GM21423 (cell line): ENCODE measurements around the gene CAPN9.
"Not testable (repeated sequence)": the region's sequence is repeated elsewhere in the genome, so short reads cannot be mapped to it uniquely, and the experiment has no call there.

Source experiments
- ATAC-seq: cut with Tn5 transposase; IDR thresholded peaks from one replicate; pipeline ENCODE4 v1.9.1; 2021; ENCODE audit warnings: mild to moderate bottlenecking, moderate library complexity; ENCODE audit not compliant: unreplicated experiment

CAPN9 gene, protein sequence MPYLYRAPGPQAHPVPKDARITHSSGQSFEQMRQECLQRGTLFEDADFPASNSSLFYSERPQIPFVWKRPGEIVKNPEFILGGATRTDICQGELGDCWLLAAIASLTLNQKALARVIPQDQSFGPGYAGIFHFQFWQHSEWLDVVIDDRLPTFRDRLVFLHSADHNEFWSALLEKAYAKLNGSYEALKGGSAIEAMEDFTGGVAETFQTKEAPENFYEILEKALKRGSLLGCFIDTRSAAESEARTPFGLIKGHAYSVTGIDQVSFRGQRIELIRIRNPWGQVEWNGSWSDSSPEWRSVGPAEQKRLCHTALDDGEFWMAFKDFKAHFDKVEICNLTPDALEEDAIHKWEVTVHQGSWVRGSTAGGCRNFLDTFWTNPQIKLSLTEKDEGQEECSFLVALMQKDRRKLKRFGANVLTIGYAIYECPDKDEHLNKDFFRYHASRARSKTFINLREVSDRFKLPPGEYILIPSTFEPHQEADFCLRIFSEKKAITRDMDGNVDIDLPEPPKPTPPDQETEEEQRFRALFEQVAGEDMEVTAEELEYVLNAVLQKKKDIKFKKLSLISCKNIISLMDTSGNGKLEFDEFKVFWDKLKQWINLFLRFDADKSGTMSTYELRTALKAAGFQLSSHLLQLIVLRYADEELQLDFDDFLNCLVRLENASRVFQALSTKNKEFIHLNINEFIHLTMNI

DNA sequence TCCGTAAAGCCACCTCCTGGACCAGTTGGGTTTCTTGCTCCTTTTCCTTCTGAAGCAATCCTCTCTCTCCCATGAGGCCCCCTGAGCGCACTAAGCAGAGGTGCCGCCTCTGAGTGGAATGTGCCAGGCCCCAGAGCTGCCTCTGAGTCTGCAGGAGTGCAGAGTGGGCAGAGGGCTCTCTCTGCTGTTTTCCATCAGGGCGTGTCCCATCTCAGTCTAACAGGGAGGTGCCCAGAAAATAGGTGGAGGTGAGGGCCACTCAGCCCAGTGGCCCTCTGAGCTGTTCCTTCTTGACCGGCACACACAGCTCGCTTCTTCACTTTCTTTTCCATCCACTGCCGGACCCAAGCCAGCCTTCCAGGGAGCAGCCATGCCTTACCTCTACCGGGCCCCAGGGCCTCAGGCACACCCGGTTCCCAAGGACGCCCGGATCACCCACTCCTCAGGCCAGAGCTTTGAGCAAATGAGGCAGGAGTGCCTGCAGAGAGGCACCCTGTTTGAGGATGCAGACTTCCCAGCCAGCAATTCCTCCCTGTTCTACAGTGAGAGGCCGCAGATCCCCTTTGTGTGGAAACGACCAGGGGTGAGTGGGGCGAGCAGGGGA lies at the start of gene CAPN9:
Gene CAPN9, plus strand, starts transcription at position 262 of the 604 bp plus-strand sequence. Its CDS starts 109 bp downstream, at position 371.
- ATAC-seq = no peak

DNA sequence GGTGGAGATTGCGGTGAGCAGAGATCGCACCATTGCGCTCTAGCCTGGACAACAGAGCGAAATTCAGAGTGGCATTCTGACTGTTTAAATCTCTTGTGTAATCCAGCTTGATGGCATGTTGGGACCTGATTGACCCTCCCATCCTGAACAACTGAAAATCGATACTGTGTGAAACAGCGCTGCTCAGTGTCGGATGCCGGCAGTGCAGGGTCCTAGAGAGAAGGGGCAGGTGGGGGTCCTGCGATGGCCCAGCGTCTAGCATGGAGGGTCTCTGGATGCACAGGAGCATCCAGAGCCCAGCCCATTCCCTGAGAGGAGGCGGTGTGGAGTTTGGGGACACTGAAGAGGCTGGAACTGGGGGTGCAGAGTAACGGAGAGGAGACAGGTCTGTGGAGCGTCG lies 49.1 kb upstream of the CAPN9 start:
- no peak for ATAC-seq

DNA sequence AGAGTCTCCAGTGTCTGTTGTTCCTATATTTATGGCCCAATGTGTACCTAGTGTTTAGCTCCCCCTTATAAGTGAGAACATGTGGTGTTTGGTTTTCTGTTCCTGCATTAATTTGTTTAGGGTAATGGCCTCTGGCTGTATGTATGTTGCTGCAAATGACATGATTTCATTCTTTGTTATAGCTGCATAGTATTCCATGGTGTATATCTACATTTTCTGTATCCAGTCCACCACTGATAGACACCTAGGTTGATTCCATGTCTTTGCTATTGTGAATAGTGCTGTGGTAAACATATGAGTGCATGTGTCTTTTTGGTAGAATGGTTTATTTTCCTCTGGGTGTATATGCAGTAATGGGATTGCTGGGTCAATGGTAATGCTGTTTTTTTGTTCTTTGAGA lies 48.2 kb upstream of the CAPN9 start:
- ATAC-seq = not testable (repeated sequence)

DNA sequence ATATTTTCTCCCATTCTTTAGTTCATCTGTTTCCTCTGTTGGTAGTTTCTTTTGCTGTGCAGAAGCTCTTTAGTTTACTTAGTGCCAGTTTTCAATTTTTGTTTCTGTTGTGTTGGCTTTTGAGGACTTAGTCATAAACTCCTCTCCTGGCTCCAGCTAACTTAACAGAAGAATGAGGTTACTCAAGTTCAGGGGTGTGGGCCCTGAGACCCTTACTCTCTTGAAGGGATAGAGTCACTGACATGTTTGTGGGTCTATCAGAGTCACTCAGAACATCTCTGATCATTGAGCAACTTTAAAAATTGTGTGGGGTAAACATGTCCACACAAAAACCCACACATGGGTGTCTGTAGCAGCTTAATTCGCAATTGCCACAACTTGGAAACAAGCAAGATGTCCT lies 47.5 kb upstream of the CAPN9 start:
- no peak for ATAC-seq

DNA sequence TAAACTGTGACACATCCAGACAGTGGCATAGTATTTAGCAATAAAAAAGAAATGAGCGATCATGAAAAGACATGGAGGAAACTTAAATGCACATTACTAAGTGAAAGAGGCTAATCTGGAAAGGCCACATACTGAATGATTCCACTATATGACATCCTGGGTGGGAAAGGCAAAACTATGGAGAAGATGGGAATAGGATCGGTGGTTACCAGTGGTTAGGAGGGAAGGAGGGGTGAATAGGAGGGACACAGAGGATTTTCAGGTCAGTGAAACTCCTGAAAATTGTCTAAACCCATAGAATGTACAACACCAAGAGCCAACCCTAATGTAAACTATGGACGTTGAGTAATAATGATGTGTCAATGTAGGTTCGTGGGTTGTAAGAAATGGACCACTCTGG lies 47.1 kb upstream of the CAPN9 start:
- ATAC-seq = no peak

DNA sequence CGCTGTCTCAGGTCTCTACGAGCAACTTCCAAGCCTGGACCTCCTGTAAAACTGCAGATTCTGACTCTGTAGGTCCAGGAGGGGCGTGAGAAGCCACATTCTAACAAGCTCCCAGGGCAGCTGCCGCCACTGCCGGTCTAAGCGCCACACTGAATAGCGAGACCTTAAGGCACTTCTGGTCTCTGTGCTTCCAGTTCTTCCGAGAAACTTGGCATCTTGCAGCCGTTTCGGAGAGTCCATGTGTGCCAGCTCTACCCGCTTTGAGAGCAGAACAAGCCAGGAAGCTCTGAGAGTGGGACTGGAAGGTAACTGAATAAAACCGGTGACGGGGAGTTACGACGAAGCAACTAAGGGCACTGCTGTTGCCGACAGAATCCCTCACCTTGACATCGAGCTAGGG lies 45.8 kb upstream of the CAPN9 start:
- no peak for ATAC-seq

DNA sequence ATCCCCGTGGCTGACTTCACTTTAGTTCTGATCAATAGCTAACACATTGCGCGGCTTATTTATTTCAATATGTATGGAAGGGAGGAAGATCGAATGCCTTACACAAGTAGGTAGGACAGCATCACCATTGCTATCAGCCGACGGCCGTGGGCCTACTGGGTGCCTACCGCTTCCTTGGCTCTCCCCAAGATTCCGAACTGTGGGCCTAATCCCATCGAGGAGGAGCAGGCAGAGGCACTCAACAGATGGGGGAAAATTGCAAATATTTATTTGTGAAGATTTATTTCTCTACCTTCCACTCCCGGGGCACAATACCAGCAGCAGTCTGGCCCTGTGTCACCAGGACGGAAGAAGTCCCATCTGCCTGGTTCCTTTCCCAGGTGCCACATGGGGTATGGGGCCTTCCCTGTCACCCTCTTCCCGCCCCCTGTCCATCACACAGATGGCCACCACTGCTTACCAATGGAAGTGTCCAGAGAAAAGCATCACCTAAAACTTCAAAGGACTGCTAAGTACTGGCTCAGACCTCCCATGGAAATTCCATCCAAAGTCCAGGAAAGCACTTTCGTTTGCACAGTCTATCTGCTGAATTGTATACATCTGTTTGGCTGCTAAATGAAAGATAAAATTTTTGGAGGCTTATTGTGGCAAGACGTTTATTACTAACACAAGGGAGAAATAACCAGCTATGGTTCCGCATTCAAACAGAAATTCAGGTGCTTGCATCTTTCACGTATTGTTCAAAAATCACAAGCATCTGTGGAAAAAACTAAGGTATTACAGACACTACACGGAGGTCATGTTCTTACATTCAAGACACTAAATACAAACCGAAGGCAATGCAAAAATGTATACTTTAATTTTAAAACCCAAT lies 45.1 kb upstream of the CAPN9 start:
- ATAC-seq = no peak

DNA sequence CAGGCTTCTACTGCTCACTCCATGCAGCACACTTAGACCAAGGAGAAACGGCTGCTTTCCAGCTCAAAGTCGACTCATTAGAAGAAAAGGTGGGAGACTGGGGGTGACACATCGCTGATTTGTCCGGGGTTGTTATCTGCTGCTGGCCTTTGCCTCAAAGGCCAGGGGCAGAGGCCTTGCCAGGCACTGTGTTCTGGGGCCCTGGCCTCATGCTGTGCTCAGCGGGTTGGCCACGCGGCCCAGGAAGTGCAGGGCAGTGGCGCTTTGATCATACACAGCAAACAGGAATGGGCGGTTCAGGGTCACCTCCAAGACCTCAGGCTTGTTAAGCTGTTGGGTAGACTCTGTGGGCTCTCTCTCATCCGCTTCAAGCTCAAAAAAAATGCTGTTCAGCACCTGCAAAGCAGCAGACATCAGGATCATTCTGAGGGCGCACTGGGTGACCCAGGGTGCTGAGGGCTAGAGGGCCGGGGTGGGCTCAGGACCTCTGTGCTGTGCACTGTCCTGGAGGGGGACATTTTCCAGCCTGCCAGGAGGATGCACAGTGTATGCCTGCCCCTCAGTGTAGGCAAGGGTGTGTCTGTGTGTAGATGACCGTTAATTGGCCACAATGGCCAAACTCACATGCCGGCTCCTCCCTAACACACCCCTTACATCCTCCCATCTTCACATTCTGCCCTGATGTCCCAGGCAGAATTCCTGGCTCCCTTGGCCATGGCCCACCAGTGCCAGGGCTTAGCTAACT lies 44.1 kb upstream of the CAPN9 start:
- ATAC-seq = no peak

DNA sequence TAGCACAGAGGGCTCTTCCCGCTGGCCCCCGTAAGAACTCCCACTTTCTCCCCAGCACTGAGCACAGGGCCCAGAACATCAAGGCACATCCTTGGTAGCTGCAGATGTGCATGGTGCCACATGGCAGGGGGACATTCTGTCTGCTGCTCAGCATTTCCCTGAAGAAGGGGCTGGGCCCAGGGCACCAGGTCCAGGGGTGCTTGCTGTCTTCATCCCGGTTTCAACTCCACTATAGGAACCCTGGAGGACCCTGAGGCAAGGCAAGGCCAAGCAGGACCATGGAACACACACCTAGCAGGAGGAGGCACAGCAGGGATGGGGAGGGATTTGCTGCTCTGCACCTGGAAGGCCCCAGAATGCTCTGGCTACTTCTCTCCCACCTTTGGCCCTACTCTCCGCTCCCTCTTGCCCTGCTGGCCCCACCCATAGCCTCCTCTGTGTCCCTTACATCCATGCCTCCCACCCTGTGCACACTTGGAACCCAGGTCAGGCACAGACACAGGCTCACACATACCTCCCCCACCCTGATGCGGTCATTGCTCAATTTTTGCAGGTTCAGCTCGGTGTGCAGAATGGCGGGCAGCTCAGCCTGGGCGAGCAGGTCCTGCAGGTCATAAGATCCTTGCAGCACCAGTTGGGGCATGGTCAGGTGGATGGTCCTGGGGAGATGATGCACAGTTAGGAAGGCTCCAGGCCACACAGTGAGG lies 43.4 kb upstream of the CAPN9 start:
- no peak for ATAC-seq

DNA sequence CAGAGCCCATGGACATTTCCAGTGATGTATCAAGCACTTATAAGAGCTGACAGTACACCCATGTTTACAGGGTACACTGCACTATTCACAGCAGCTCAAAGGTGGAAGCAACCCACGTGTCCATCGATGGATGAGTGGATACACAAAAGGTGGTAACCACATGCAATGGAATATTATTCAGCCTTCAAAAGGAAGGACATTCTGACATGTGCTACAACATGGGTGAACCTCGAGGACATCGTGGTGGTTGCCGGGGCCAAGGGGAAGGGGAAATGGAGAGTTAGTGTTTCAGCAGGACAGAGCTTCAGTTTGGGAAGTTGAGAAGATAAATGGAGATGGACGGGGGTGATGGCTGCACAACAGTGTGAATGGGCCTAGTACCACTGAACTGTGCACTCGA lies 42.4 kb upstream of the CAPN9 start:
- no peak for ATAC-seq

DNA sequence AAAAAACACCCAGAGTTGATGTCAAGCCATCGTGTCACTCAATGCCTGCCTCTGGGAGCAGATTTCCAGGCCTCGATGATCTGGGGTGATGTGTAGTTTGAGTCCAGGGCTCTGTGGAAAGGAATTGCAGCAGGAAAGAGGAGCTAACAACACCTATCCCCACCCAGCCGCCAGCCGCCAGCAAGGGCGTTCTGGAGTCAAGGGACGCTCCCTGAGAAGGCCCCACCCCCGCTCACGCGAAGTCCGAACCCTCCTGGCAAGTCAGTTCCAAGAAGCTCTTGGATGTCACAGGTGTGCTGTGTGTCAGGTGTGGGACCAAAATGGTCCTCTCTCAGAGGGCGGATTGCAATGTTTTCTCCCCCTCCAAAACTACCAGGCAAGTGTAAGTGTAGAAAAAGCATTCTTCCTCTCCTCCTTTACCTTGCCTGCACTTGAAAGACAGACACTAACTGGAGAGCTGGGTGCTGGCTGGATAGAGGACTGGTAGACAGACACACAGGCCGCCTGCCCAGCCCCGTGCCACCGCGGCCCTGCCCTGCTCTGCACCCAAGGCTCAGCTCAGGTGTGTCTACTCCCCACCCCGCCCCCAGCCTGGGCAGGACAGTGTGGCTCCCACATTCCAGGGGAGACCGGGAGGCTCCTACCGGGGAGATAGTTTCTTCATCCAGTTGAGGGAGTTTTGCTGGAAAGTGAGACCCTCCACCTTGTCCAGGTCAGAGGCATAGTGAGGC lies 41.7 kb upstream of the CAPN9 start:
- ATAC-seq = no peak

DNA sequence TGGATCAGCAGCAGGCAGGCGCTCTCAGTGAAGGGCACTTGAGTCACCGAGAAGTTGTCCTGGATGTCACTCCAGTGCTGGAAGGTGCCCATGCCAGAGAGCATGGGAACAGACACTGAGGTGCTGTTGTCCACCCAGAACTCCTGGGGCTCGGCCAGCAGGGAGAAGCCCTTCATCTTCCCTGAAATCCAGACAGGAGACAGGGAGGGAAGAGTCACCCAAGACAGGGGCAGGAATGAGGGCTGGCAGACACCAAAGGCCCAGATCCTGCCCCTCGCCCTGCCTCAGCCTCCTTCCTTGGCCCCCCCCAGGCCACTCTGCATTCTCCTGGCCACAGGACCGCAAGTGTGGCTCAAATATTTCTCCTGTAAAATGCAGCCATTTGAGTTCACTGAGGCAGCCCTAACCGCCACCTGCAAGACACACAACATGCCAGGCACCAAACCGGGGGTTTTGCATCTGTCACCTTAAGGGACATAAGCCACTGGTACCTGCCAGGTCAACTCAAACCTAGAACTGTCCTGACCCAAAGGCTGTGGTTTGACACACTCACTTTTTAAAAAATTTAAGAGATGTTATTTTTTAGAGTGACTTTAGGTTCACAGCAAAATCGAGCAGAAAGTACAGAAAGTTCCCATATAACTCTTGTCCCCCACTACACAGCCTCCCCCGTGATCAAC lies 41.0 kb upstream of the CAPN9 start:
- ATAC-seq = no peak

DNA sequence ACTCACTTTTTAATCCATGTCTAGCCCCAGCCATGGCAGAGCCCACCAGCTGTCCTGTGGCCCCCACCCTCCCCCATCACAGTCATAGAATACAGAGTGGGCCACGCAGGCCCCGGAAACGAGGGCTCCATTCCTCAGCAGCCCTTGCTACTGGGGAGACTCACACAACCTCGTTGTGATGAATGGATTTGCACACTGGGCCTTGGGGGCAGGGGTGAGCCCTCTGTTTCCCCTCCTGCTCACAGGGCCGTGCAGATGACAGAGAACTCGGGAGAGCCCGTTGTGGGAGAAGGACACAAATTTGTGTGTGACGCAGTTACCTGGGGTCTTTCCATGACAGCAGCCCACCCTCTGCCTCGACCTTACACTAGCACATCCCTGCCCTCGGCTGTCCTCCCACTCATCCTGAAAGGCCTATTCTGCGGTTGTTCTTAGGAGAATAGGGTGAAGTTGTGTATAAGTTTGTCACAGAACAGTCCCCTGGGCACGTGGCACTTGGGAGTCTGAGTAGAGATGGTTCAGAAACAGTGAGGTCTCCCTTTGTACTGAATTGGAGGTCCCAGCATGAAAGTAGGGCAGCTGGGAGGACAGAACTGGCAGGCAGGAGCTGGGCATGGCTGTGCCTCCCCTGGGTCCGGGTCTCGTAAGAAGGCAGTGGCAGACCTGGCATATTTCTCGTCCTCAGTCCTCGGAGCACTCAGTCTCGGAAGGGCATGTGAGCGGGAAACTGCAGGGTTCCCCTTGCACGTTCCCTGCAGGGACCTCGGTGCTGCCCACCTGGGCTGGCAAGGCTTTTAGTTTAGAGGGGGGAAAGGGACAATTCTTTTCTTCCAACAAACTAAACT lies 40.1 kb upstream of the CAPN9 start:
- no peak for ATAC-seq

DNA sequence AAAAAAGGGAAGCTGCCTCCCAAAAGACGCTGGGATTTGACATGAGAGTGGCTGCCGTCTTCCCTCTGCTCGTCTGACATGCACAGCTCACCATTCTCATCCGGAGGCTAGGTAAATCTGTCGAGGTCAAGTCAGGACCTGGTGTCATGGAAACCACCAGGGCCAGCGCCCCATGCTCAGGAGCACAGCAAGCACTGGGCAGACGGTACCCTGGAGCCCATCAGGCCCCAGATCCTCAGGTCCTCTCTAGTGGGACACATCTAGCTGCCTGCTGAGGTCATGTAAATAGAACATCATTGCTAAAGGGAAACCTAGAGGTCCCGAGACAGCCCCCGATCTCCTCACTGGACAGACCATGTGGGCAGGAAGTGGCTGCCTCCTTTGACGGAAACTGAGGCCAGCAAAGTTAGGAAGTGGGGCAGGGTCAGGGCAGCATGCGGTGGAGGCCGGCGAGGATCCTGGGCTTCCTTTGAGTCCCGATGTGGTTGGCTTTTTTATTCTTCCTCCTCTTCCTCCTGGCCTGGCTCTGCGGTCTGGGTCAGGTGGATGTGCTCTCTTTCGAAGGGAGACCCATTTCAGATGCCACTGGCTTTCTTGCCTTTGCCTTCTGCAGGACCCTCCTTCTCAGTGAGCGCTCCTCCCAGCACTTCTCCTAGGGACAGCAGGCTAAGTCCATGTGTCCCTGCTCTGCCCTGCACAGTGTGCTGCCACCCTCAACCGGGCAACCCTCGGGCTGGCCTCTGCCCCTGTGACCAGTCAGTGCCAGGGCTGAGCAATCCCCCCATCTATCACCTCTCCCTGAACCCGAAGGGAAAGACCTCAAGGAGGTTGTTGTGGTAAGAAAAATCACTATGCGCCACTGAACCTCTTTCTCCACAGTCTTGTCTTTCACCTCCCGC lies 39.2 kb upstream of the CAPN9 start:
- no peak for ATAC-seq

DNA sequence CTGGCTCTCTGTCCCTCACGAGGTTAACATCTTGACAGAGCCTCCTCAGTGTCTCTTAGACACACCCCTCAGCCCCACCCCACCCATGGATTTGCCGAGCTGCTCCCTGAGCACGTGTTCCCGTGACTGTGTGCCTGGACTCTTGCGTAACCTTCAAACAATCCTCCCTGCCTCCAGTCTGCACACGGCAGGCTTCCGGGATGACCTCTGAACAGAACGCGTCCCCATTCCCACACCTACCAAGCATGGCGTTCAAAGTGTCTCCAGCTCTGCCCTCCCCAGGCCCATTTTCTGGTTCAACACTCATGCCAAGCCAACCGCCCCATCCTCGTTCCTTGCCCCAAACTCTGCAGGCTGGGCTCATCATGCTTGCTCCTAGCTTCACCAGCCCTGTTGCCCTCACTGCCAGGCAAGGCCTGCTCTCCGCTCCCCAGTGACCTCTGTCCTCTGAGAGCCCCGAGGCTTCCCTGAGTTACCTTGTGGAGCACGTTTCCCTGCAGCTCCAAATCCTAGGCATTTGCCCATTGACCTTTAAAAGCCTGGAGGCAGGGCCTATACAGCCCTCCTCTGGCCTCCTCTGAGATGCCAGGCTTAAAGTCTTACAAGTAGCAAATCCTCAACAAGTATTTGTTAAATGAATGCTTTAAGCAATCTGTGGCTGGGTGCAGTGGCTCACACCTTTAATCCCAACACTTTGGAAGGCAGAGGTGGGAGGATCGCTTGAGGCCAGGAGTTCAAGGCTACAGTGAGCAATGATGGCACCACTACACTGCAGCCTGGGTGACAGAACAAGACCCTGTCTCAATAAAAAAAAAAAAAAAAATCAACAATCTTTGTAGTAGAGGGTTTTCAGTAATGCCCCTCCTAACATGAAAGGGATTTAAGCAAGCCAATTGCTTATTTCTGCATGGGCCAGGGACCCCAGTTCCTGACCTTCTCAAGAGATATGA lies 38.3 kb upstream of the CAPN9 start:
- ATAC-seq = no peak
